ENCODE results near the gene PSMD9.
"Not testable (repeated sequence)": the region's sequence is repeated elsewhere in the genome, so short reads cannot be mapped to it uniquely, and the experiment has no call there.

Gene PSMD9

GRCh38 chr12:121875582-121875981, 13.0 kb upstream of the PSMD9 start:
- Histone ChIP-seq H3K4me3 (ENCODE audit: low read length, poor library complexity, severe bottlenecking) (no peak overlapping the region), H3K27me3 (ENCODE audit: insufficient read depth, low read length, poor library complexity, severe bottlenecking) (no peaks in the 10 kb centered on the region), H2AFZ (ENCODE audit: low read length) (no peak overlapping the region), H4K20me1 (ENCODE audit: insufficient read depth, low read length, poor library complexity, severe bottlenecking) (no peaks in the 10 kb centered on the region), H3K36me3 (ENCODE audit: insufficient read depth, low read length) (no peaks in the 10 kb centered on the region), H3K4me1 (ENCODE audit: insufficient read depth, low read length, poor library complexity, severe bottlenecking) (peaks cover 4% of the 10 kb centered on the region), H3K79me2 (ENCODE audit: insufficient read depth, low read length) (no peaks in the 10 kb centered on the region), H3K9ac (ENCODE audit: low read depth, low read length, poor library complexity, severe bottlenecking) (no peak overlapping the region), H3K9me2 (replicated peaks; ENCODE audit: low read depth, low read length) (no peaks in the 10 kb centered on the region), H3K9me3 (ENCODE audit: insufficient read depth, low read depth, low read length) (no peaks in the 10 kb centered on the region), H3K4me2 (ENCODE audit: low read depth, low read length, poor library complexity, severe bottlenecking) (no peak overlapping the region), H3F3A (ENCODE audit: low read depth) (no peaks in the 10 kb centered on the region)
- TF ChIP-seq CTCF (conservative IDR thresholded peaks at IDR 0.05; ENCODE audit: low read length) (no peak), EZH2phosphoT487 (IDR thresholded peaks at IDR 0.05; ENCODE audit: borderline replicate concordance) (no peak)

- not testable (repeated sequence) for H3K4me1 ChIP-seq (ENCODE audit: insufficient read depth, low read length, poor library complexity, severe bottlenecking); H4K20me1 ChIP-seq (ENCODE audit: insufficient read depth, low read length, poor library complexity, severe bottlenecking); H3K27me3 ChIP-seq (ENCODE audit: insufficient read depth, low read length, poor library complexity, severe bottlenecking); H3K9me3 ChIP-seq (ENCODE audit: insufficient read depth, low read depth, low read length); H3K9me2 ChIP-seq (replicated peaks; ENCODE audit: low read depth, low read length); H3K4me2 ChIP-seq (ENCODE audit: low read depth, low read length, poor library complexity, severe bottlenecking); H3K36me3 ChIP-seq (ENCODE audit: insufficient read depth, low read length); H2AFZ ChIP-seq (ENCODE audit: low read length); H3F3A ChIP-seq (ENCODE audit: low read depth); H3K79me2 ChIP-seq (ENCODE audit: insufficient read depth, low read length); H3K4me3 ChIP-seq (ENCODE audit: low read length, poor library complexity, severe bottlenecking); H3K9ac ChIP-seq (ENCODE audit: low read depth, low read length, poor library complexity, severe bottlenecking)
Measured at GRCh38 chr12:121876080-121876447, 12.5 kb upstream of the PSMD9 start.

GRCh38 chr12:121883315-121883660, 5.3 kb upstream of the PSMD9 start:
- TF ChIP-seq EZH2phosphoT487 (IDR thresholded peaks at IDR 0.05; ENCODE audit: borderline replicate concordance) = no peak
- TF ChIP-seq CTCF (conservative IDR thresholded peaks at IDR 0.05; ENCODE audit: low read length) = no peak
- Histone ChIP-seq H4K20me1 (ENCODE audit: insufficient read depth, low read length, poor library complexity, severe bottlenecking) (no peaks in the 10 kb centered on the region), H3K9me2 (replicated peaks; ENCODE audit: low read depth, low read length) (no peaks in the 10 kb centered on the region), H3K4me1 (ENCODE audit: insufficient read depth, low read length, poor library complexity, severe bottlenecking) (peaks cover 7% of the 10 kb centered on the region), H3K9ac (ENCODE audit: low read depth, low read length, poor library complexity, severe bottlenecking) (no peak overlapping the region), H3F3A (ENCODE audit: low read depth) (no peaks in the 10 kb centered on the region), H3K4me3 (ENCODE audit: low read length, poor library complexity, severe bottlenecking) (no peak overlapping the region), H3K4me2 (ENCODE audit: low read depth, low read length, poor library complexity, severe bottlenecking) (no peak overlapping the region), H3K36me3 (ENCODE audit: insufficient read depth, low read length) (no peaks in the 10 kb centered on the region), H2AFZ (ENCODE audit: low read length) (no peak overlapping the region), H3K9me3 (ENCODE audit: insufficient read depth, low read depth, low read length) (no peaks in the 10 kb centered on the region), H3K79me2 (ENCODE audit: insufficient read depth, low read length) (no peaks in the 10 kb centered on the region), H3K27me3 (ENCODE audit: insufficient read depth, low read length, poor library complexity, severe bottlenecking) (peaks cover 58% of the 10 kb centered on the region)

- H3K4me2 ChIP-seq (ENCODE audit: low read depth, low read length, poor library complexity, severe bottlenecking); H3K9ac ChIP-seq (ENCODE audit: low read depth, low read length, poor library complexity, severe bottlenecking); H3K9me2 ChIP-seq (replicated peaks; ENCODE audit: low read depth, low read length); H4K20me1 ChIP-seq (ENCODE audit: insufficient read depth, low read length, poor library complexity, severe bottlenecking); H3K36me3 ChIP-seq (ENCODE audit: insufficient read depth, low read length); H3K9me3 ChIP-seq (ENCODE audit: insufficient read depth, low read depth, low read length); H2AFZ ChIP-seq (ENCODE audit: low read length); H3F3A ChIP-seq (ENCODE audit: low read depth); H3K4me3 ChIP-seq (ENCODE audit: low read length, poor library complexity, severe bottlenecking): not testable (repeated sequence)
- peaks cover 15% of the 10 kb centered on the region for H3K4me1 ChIP-seq (ENCODE audit: insufficient read depth, low read length, poor library complexity, severe bottlenecking)
- peaks cover 58% of the 10 kb centered on the region for H3K27me3 ChIP-seq (ENCODE audit: insufficient read depth, low read length, poor library complexity, severe bottlenecking)
- H3K79me2 ChIP-seq (ENCODE audit: insufficient read depth, low read length) = peaks cover 12% of the 10 kb centered on the region
Measured at GRCh38 chr12:121885129-121885528, 3.5 kb upstream of the PSMD9 start.

Data from Loucy (cell line).